ENCODE data around the gene CFAP161. TPM values are rescaled to one million over a fixed set of nuclear protein-coding genes. Genes with fewer than 3 reads are reported as not detected.

The CFAP161 gene
- total and polyA plus RNA-seq, 2 of the 13 experiments (the other 11 are each of a cell fraction or from before 2014, with no cell fraction given) = not detected

DNA sequence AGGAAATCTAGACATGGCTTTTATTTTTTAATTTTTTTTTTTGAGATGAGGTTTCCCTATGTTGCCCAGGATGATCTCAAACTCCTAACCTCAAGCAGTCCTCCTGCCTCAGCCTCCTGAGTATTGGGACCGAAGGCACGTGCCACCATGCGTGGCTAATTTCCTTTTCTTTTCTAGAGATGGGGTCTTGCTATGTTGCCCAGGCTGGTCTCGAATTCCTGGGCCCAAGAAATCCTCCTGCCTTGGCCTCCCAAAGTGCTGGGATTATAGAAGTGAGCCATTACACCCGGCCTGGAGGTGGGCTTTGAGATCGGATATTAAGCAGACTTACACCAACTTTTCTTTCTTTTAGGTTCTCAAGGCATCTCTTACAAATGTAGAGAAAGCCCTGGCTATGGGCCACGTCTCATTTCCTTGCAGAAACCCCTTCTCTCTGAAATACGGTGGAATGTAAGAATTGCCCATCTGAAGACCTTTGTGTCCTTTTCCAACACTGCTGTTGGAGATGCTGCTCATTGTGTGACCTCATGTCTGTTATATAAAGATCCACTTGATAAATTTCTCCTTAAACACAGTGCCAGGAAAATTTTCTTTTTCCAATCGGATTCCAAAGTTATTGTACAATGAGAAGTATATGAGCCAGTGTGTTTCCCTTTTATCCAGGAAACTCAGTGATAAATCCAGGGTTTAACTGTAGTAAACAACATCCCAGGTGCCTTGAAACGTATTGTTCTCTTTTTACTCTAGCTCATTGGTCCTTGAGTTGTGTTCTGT, 36.8 kb upstream of the CFAP161 start:
- FAIRE-seq = no peak
- POLR2A ChIA-PET = no interaction called here
- no peak for TF ChIP-seq ZNF652 (CRISPR knock-in tag; IDR thresholded peaks at IDR 0.05; ENCODE audit: borderline replicate concordance, low read depth)
- TF ChIP-seq, protein P1, sequence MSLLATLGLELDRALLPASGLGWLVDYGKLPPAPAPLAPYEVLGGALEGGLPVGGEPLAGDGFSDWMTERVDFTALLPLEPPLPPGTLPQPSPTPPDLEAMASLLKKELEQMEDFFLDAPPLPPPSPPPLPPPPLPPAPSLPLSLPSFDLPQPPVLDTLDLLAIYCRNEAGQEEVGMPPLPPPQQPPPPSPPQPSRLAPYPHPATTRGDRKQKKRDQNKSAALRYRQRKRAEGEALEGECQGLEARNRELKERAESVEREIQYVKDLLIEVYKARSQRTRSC (CRISPR knock-in tag; IDR thresholded peaks at IDR 0.05; ENCODE audit: low read depth) = no peak
- no peaks in the 10 kb centered on the region for H3K9me3 ChIP-seq (ENCODE audit: low read length)
- no peak overlapping the region for H3K4me3 ChIP-seq (replicated peaks in 1 of 3; ENCODE audit: insufficient read depth in 1 of 3, low read depth in 2 of 3, low read length in 3 of 3)
- no peak overlapping the region for H3K4me2 ChIP-seq (ENCODE audit: low read depth, low read length)
- 14% methylated on average over 10 of the region's 10 CpGs for WGBS (ENCODE audit: low lambda C conversion rate)
- peaks cover 2 to 22% of the 10 kb centered on the region in 2 experiments; a peak in 3 of 5 replicates for H3K27me3 ChIP-seq (ENCODE audit: control insufficient read depth in 1 of 2, insufficient read depth in 2 of 2, low read length in 2 of 2)
- in situ Hi-C loops (cut with HindIII; ENCODE audit: extremely low pct_ligation_motif_present, low pct_unique_long_range_greater_than_20kb) (no loop called here), intact Hi-C loops (cut with micrococcal nuclease; ENCODE audit: unreplicated experiment) (no loop called here)
- no peaks in the 10 kb centered on the region for H4K20me1 ChIP-seq (ENCODE audit: insufficient read depth, low read length)
- ATAC-seq = no peak
- peaks cover 2% of the 10 kb centered on the region; the same call in 1 of the 2 replicates for H3K4me1 ChIP-seq (ENCODE audit: insufficient read depth, low read length)
- no TSS peak for BruUV-seq (replicated peaks)
- CTCF ChIA-PET (ENCODE audit: low intra/inter-chr PET ratio, low total read pairs) = no interaction called here
- H3K36me3 ChIP-seq (replicated peaks in 1 of 2; ENCODE audit: control insufficient read depth in 1 of 2, insufficient read depth in 2 of 2, low read length in 2 of 2) = no peaks in the 10 kb centered on the region
- no peak overlapping the region for H3K27ac ChIP-seq (ENCODE audit: extremely low read length, insufficient read depth, low read length)
- H3K9ac ChIP-seq (ENCODE audit: insufficient read depth, low read depth, low read length) = no peak overlapping the region
- H3K79me2 ChIP-seq (ENCODE audit: insufficient read depth, low read length) = no peaks in the 10 kb centered on the region
- no peak overlapping the region for H2AFZ ChIP-seq (ENCODE audit: low read length)
- DNase-seq (ENCODE audit: low spot score) = no peak

DNA sequence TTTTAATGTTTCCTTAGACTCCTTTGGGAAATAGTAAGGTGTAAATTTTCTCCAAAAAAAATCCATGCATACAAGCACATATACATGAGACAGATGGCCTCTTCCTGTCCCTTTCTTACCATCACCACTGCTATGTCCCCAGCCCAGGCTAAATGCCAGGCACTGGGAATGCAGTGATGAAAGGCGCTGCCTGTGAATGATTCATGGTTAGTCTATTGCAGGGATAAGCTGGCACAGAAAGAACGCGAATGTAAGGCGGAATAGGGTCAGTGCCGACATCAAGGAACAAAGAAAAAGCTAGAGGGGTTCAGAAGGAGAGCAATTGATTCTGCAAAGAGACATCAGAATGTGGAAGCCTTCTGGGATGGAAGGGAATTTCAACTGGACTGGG, 36.2 kb upstream of the CFAP161 start:
- no peaks in the 10 kb centered on the region for H3K9me3 ChIP-seq (ENCODE audit: low read length)
- ChIA-PET POLR2A (no interaction called here), CTCF (ENCODE audit: low intra/inter-chr PET ratio, low total read pairs) (no interaction called here)
- no peak overlapping the region for H2AFZ ChIP-seq (ENCODE audit: low read length)
- H3K27ac ChIP-seq (ENCODE audit: extremely low read length, insufficient read depth, low read length) = no peak overlapping the region
- no peak for ATAC-seq
- H3K27me3 ChIP-seq (ENCODE audit: control insufficient read depth in 1 of 2, insufficient read depth in 2 of 2, low read length in 2 of 2) = peaks cover 2 to 22% of the 10 kb centered on the region in 2 experiments; a peak in 3 of 5 replicates
- no peak overlapping the region for H3K4me2 ChIP-seq (ENCODE audit: low read depth, low read length)
- intact Hi-C loops (cut with micrococcal nuclease; ENCODE audit: unreplicated experiment) (no loop called here), in situ Hi-C loops (cut with HindIII; ENCODE audit: extremely low pct_ligation_motif_present, low pct_unique_long_range_greater_than_20kb) (no loop called here)
- 24% methylated on average over 5 of the region's 5 CpGs for WGBS (ENCODE audit: low lambda C conversion rate)
- no peak for FAIRE-seq
- H3K9ac ChIP-seq (ENCODE audit: insufficient read depth, low read depth, low read length) = no peak overlapping the region
- H3K36me3 ChIP-seq (replicated peaks in 1 of 2; ENCODE audit: control insufficient read depth in 1 of 2, insufficient read depth in 2 of 2, low read length in 2 of 2) = no peaks in the 10 kb centered on the region
- H3K4me1 ChIP-seq (ENCODE audit: insufficient read depth, low read length) = no peaks in the 10 kb centered on the region
- no peak for DNase-seq (ENCODE audit: low spot score)
- no peaks in the 10 kb centered on the region for H4K20me1 ChIP-seq (ENCODE audit: insufficient read depth, low read length)
- no TSS peak for BruUV-seq (replicated peaks)
- no peaks in the 10 kb centered on the region for H3K79me2 ChIP-seq (ENCODE audit: insufficient read depth, low read length)
- no peak overlapping the region for H3K4me3 ChIP-seq (replicated peaks in 1 of 3; ENCODE audit: insufficient read depth in 1 of 3, low read depth in 2 of 3, low read length in 3 of 3)
- no peak for TF ChIP-seq HNRNPK (IDR thresholded peaks at IDR 0.05; ENCODE audit: low read depth, low read length, poor library complexity, severe bottlenecking)
- no peak for TF ChIP-seq ZFP36L1 (CRISPR knock-in tag; IDR thresholded peaks at IDR 0.05)
- TF ChIP-seq, protein P2, sequence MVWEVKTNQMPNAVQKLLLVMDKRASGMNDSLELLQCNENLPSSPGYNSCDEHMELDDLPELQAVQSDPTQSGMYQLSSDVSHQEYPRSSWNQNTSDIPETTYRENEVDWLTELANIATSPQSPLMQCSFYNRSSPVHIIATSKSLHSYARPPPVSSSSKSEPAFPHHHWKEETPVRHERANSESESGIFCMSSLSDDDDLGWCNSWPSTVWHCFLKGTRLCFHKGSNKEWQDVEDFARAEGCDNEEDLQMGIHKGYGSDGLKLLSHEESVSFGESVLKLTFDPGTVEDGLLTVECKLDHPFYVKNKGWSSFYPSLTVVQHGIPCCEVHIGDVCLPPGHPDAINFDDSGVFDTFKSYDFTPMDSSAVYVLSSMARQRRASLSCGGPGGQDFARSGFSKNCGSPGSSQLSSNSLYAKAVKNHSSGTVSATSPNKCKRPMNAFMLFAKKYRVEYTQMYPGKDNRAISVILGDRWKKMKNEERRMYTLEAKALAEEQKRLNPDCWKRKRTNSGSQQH (CRISPR knock-in tag; IDR thresholded peaks at IDR 0.05; ENCODE audit: low read depth) = no peak
- no peak for TF ChIP-seq SRSF9 (IDR thresholded peaks at IDR 0.05; ENCODE audit: borderline replicate concordance, insufficient read depth, low read depth, low read length, poor library complexity, severe bottlenecking)
- TF ChIP-seq CREB1 (IDR thresholded peaks at IDR 0.05) = no peak
- TF ChIP-seq CREB1 (CRISPR knock-in tag; IDR thresholded peaks at IDR 0.05) = no peak
- TF ChIP-seq ZNF124 (CRISPR knock-in tag; IDR thresholded peaks at IDR 0.05) = no peak
- TF ChIP-seq ZNF724P (CRISPR knock-in tag; IDR thresholded peaks at IDR 0.05; ENCODE audit: borderline replicate concordance) = no peak
- TF ChIP-seq HNF4G (IDR thresholded peaks at IDR 0.05; ENCODE audit: borderline replicate concordance, low read depth, low read length) = no peak
- no peak for TF ChIP-seq HNF4G (CRISPR knock-in tag; IDR thresholded peaks at IDR 0.05; ENCODE audit: borderline replicate concordance, low read depth)
- no peak for TF ChIP-seq MEF2D (CRISPR knock-in tag; IDR thresholded peaks at IDR 0.05)

All from HepG2 (cell line).